ENCODE measurements around the gene MYT1.
"Not testable (repeated sequence)": the region's sequence is repeated elsewhere in the genome, so short reads cannot be mapped to it uniquely, and the experiment has no call there.

MYT1 gene

DNA sequence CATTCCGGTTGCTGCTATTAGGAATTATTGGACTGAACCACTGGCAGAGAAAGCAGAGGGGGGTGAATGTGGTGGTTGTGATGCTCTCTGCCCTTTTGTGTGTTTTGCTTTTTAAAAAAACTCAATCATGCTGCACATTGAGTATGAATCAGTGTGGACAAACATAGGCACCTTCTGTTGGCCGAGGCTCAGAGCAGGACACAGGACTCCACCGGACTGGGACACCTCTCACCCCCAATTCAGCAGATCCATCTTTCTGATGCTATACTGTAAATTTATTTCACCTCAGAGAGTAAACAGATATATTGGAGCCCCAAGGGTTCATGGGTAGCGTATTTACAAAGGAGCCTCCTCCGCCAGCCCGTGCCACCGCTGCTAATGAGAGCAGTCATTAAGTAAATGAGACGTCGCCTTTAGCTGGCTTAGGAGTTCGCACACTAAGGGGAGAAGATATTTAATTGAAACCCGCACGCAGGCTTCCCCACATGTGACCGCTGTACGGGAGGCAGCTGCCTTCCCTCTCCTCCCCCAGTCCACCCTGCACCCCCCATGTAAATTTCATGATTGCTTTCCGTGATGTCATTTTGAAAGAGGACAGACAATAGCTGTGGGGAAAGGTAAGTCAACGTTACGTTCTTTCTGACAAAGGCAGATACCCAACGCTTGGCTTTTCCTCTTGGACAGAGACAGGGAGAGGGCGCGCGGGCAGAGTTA, at the start of gene MYT1:
MYT1 (plus strand) TSS at position 330 of the 714 bp plus-strand sequence. CDS start 34,410 bp downstream, outside the sequence.
- DNase-seq = no peak

DNA sequence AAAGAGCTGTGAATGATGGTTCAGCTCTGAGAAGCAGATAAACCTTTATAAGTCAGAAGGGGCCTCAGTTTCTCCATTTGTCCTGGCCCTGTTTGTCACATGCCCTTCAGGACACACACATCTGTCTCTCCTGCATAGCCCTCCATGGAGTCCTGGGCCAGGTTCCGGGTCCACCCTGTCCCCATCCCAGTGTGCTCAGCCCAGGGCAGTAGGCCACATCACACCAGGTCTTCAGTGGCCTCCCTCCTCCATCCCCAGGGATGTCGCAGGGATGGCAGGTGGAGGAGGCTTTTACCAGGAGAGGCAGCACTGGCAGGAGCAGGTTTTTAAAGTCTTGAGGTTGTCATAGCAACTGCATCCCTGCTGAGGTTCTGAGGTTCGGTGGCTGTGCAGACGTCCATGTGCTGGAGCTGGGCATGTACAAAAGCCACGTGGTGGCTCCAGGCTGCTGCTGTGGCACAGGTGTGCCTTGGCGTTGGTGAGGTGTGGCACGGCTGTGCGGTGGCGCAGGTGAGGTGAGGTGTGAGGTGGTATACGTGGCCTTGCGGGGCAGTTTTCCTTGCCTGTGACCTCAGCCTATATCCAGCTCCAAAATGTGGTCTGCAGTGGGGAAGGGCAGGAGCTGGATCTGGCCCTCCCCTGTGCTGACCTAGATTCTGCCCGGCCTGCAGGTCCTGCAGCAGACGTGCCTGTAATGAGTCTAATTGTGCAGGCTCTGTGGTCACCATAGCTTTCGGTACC, 48.9 kb upstream of the MYT1 start:
- no peak for DNase-seq

GRCh38 chr20:64116016-64116415, 48.2 kb upstream of the MYT1 start:
- no peak for DNase-seq

DNA sequence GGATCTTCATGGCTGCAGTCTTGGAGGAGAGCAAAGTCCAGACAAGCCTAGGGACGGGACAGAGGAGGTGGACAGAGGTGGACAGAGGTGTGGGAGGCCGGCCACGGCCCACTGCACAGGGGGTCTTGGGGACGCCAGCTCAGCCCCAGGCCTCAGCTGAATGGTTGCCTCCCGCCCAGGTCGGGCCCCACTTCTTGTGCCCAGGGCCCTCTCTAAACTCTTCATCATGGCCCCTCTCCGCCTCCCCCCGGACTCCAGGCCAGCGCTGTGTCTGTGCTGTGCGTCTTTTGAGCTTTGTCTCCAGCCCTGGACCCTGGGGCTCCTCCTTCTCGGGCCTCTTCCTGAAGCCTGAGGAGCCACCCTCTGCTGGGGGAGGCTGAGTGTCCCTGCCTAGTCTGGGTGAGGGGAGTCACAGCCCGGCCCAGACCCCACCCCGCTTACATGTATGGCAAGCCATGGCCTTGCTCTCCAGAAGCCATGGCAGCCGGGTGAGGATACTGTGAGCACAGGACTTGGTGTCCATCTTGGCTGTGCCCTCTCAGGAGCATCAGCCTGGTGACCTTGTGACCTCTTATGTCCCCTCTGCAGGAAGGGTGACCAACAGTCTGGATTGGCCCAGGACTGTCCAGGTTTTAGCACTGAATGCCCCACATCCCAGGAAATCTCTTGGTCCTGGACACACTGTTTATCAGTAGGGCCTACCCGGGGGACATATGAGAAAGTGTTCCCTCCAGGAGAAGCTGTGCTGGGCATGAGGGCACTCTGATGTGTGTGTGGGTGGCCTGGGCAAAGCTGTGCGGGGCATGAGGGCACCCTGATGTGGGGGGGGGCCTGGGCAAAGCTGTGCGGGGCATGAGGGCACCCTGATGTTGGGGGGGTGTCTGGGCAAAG, 47.5 kb upstream of the MYT1 start:
- DNase-seq = no peak

DNA sequence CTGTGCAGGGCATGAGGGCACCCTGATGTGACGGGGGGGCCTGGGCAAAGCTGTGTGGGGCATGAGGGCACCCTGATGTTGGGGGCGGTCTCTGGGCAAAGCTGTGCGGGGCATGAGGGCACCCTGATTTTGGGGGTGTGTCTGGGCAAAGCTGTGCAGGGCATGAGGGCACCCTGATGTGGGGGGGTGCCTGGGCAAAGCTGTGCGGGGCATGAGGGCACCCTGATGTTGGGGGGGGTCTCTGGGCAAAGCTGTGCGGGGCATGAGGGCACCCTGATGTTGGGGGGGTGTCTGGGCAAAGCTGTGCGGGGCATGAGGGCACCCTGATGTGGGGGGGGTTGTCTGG, 46.8 kb upstream of the MYT1 start:
- DNase-seq = not testable (repeated sequence)

- DNase-seq = no peak
Observed at GRCh38 chr20:64119301-64119680, 45.0 kb upstream of the MYT1 start.

DNA sequence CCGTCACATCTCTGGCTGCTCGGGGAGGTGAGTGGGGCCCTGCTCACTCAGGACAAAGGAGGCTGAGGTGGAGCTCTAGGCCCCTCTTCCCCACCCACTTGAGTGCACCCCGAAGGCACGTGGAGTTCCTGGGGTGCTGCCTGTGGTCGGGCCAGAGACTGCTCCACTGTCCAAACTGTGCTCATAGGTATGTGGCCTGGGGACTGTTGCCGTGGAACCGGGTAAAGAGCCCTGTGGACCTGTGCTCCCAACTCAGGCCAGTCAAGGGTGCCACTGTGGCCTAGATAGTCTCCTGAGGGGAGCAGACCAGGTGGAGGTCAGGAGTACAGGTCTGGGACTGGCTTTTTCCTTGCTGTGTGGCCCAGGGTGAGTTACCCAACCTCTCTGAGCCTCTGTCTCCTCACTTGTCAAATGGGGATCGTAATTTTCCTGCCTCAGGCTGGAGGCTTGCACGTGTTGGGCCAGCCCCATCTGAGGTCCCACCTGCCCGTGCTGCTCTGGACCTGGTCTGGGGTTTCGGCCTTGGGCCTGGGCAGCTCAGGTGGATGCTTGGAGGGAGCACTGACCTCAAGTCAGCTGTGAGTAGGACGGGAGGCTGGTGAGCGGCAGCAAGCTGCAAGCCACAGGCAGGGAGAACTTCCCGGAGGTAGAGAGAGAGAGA, 44.4 kb upstream of the MYT1 start:
- peak; percentile 18 for DNase-seq

- DNase-seq = no peak
Observed at GRCh38 chr20:64121586-64121985, 42.7 kb upstream of the MYT1 start.

GRCh38 chr20:64122927-64123326, 41.3 kb upstream of the MYT1 start:
- DNase-seq = not testable (repeated sequence)

GRCh38 chr20:64123517-64123916, 40.7 kb upstream of the MYT1 start:
- DNase-seq = not testable (repeated sequence)

- no peak for DNase-seq
Observed at GRCh38 chr20:64129146-64129782, 35.0 kb upstream of the MYT1 start.

- no peak for DNase-seq
Observed at GRCh38 chr20:64130271-64130670, 34.0 kb upstream of the MYT1 start.

DNA sequence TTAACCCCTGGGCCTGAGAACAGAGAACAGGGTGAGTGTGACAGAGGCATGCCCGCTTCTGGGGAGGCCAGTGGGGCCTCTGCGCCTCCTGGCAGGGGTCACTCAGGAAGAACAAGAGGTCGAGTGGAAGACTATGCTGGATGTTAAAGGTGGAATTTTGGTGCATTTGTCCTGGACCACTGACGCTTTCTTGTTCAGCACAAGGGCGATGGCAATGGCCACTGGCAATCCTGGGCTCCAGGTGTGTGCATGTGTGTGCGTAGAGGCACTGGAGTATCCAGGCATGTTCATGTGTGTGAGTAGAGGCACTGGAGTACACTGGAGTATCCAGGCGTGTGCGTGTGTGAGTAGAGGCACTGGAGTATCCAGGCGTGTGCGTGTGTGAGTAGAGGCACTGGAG, 33.4 kb upstream of the MYT1 start:
- DNase-seq = no peak

GRCh38 chr20:64131406-64131805, 32.8 kb upstream of the MYT1 start:
- DNase-seq = no peak

GRCh38 chr20:64133951-64134407, 30.3 kb upstream of the MYT1 start:
- no peak for DNase-seq

GRCh38 chr20:64134744-64135143, 29.5 kb upstream of the MYT1 start:
- DNase-seq = not testable (repeated sequence)

GRCh38 chr20:64136004-64136710, 28.1 kb upstream of the MYT1 start:
- no peak for DNase-seq

GRCh38 chr20:64137598-64138031, 26.6 kb upstream of the MYT1 start:
- DNase-seq = no peak

DNA sequence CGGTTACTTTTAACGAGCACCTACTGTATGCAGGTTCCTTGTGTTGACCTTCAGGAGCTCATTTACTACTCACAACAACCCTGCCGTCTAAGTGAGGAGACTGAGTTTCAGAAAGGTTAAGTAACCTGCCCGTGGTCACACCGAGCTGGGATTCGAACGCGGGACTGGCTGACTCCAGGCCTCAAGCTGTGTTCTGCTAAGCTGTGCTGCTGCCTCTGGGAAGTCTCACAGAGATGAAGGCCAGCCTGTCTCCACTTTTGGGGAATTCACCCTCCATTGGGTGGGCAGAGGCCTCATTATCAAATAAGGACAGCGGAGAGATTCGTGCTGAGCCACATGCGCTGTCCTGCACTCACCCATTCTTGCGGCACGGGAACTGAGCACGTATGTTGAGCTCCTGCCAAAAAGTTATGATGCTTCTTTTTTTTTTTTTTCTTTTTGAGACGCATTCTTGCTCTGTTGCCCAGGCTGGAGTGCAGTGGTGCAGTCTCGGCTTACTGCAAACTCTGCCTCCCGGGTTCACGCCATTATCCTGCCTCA, 25.9 kb upstream of the MYT1 start:
- DNase-seq = no peak

DNA sequence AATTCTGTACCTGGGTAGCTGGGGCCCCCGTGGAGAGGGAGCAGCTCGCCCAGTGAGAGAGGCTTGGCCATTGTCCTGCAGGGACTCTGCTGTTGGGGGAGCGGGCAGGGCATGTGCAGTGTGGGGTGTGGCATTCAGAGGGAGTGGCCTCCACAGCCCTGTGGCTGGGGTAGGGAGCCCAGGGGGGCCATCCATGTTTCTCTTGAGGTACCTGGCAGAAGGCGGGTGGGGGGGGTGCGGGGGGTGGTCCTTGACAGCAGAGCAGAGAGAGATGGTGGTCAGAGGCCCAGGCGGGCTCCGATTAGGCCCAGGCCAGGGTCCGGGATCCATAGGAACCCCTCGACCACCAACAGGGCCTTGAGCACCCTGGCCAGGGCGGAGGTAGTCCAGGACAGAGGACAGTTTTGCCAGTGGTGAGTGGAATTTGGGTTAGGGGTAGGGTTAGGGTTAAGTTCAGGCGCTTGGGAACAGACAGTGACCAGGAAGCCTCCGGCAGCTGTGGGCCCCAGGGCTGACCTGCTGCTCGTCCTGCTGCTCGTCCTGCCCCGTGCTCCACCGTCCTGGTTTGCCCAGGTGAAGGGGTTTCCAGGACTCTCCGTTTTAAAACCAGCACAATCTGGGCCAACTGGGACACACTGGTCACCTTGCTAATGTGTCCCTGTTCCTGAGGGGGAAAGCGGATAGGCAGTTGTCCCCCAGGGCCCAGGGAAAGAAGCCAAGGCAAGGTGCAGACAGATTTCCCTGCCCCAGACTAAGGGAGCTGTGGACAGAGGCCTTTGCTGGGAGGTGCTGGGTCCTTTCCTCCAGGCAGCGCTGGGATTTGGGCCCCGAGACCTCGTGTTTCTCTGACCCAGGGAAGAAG, 24.8 kb upstream of the MYT1 start:
- DNase-seq = no peak
